OCI-LY1 (cell line): ENCODE data around the gene FA2H.

Experiments
- H2AFZ ChIP-seq: fragments of 200-600 bp; sonication (generic), shearing (Covaris generic); 2 replicates; pipeline ENCODE4 v1.6.0; 2014; ENCODE audit warnings: antibody characterized with exemption, mild to moderate bottlenecking, low read length
- H3F3A ChIP-seq: fragments of 200-600 bp; sonication (generic), shearing (Covaris generic); 2 replicates; pipeline ENCODE4 v1.6.0; 2014; ENCODE audit warnings: mild to moderate bottlenecking, antibody characterized with exemption, low read length, moderate library complexity; ENCODE audit not compliant: insufficient read depth
- H3K27ac ChIP-seq: fragments of 200-600 bp; sonication (generic); 2 replicates; pipeline ENCODE4 v1.5.1; 2014; ENCODE audit warnings: low read length, mixed run types, mild to moderate bottlenecking, low read depth; ENCODE audit not compliant: poor library complexity, severe bottlenecking
- H3K27me3 ChIP-seq: fragments of 200-600 bp; sonication (generic); 2 replicates; pipeline ENCODE4 v1.6.0; 2014; ENCODE audit warnings: antibody characterized with exemption, mild to moderate bottlenecking, low read length, moderate library complexity; ENCODE audit not compliant: insufficient read depth
- H3K36me3 ChIP-seq: fragments of 200-600 bp; sonication (generic); 2 replicates; pipeline ENCODE4 v1.6.1; 2014; ENCODE audit warnings: mild to moderate bottlenecking, antibody characterized with exemption, low read length, moderate library complexity, mixed read lengths; ENCODE audit not compliant: insufficient read depth
- H3K4me1 ChIP-seq: fragments of 200-600 bp; sonication (generic); 2 replicates; pipeline ENCODE4 v1.5.1; 2014; ENCODE audit warnings: mild to moderate bottlenecking, low read length, moderate library complexity; ENCODE audit not compliant: insufficient read depth, severe bottlenecking
- H3K4me2 ChIP-seq: fragments of 200-600 bp; sonication (generic), shearing (Covaris generic); 2 replicates; pipeline ENCODE4 v1.6.1; 2014; ENCODE audit warnings: low read length
- H3K4me3 ChIP-seq: fragments of 200-600 bp; sonication (generic); 2 replicates; pipeline ENCODE4 v1.5.1; 2014; ENCODE audit warnings: low read length, low read depth, mild to moderate bottlenecking, mixed read lengths; ENCODE audit not compliant: poor library complexity, severe bottlenecking
- H3K79me2 ChIP-seq: fragments of 200-600 bp; shearing (Covaris generic); 2 replicates; pipeline ENCODE4 v1.6.1; 2016; ENCODE audit warnings: mixed run types, low read length, mixed read lengths; ENCODE audit not compliant: insufficient read depth
- H3K9ac ChIP-seq: fragments of 200-600 bp; sonication (generic), shearing (Covaris generic); 2 replicates; pipeline ENCODE4 v1.6.1; 2014; ENCODE audit warnings: mild to moderate bottlenecking, low read length, mixed read lengths
- H3K9me2 ChIP-seq: fragments of 200-600 bp; sonication (generic), shearing (Covaris generic); 2 replicates; pipeline ENCODE4 v1.6.1; 2014; ENCODE audit warnings: low read depth, mild to moderate bottlenecking, low read length, mixed read lengths
- H3K9me3 ChIP-seq: fragments of 200-600 bp; shearing (Covaris generic); 2 replicates; pipeline ENCODE4 v1.6.1; 2014; ENCODE audit warnings: low read length, mixed read lengths
- H4K20me1 ChIP-seq: fragments of 200-600 bp; sonication (generic), shearing (Covaris generic); 2 replicates; pipeline ENCODE4 v1.6.0; 2016; ENCODE audit warnings: mild to moderate bottlenecking, low read length; ENCODE audit not compliant: insufficient read depth
- CTCF ChIP-seq: fragments of 200-600 bp; sonication (generic), shearing (Covaris generic); IDR thresholded peaks from 2 replicates; pipeline ENCODE4 v1.5.1; 2017; ENCODE audit warnings: mild to moderate bottlenecking, antibody characterized with exemption, low read length, moderate library complexity, mixed read lengths
- EZH2 ChIP-seq: fragments of 200-600 bp; sonication (generic), shearing (Covaris generic); IDR thresholded peaks from 2 replicates; pipeline ENCODE4 v1.8.0; 2017; ENCODE audit warnings: borderline replicate concordance, mixed run types, mild to moderate bottlenecking, antibody characterized with exemption, low read length, moderate library complexity, mixed read lengths

Gene FA2H

GRCh38 chr16:74717367-74717766 lies 57.3 kb downstream of the FA2H start:
- Histone ChIP-seq H3K4me1 (no peaks in the 10 kb centered on the region), H4K20me1 (no peaks in the 10 kb centered on the region), H3K9me3 (no peaks in the 10 kb centered on the region), H3F3A (no peaks in the 10 kb centered on the region), H3K4me3 (no peak overlapping the region), H3K36me3 (no peaks in the 10 kb centered on the region), H3K27me3 (no peaks in the 10 kb centered on the region; the same call in 1 of the 2 replicates), H2AFZ (no peak overlapping the region), H3K27ac (no peak overlapping the region), H3K4me2 (no peak overlapping the region), H3K79me2 (no peaks in the 10 kb centered on the region), H3K9me2 (no peaks in the 10 kb centered on the region), H3K9ac (no peak overlapping the region)
- TF ChIP-seq EZH2, result no peak
- TF ChIP-seq CTCF, result no peak

GRCh38 chr16:74716355-74716754 lies 58.3 kb downstream of the FA2H start:
- TF ChIP-seq CTCF (peak; percentile 9; the same call in 1 of the 2 replicates), EZH2 (no peak)
- no peak overlapping the region for H3K4me3 ChIP-seq
- no peak overlapping the region for H2AFZ ChIP-seq
- no peaks in the 10 kb centered on the region; the same call in 1 of the 2 replicates for H3K27me3 ChIP-seq
- no peak overlapping the region for H3K9ac ChIP-seq
- H3K36me3 ChIP-seq, result no peaks in the 10 kb centered on the region
- H3K9me2 ChIP-seq, result no peaks in the 10 kb centered on the region
- no peak overlapping the region for H3K4me2 ChIP-seq
- no peaks in the 10 kb centered on the region for H4K20me1 ChIP-seq
- H3K79me2 ChIP-seq, result no peaks in the 10 kb centered on the region
- H3K4me1 ChIP-seq, result no peaks in the 10 kb centered on the region
- H3F3A ChIP-seq, result no peaks in the 10 kb centered on the region
- H3K27ac ChIP-seq, result no peak overlapping the region
- H3K9me3 ChIP-seq, result no peaks in the 10 kb centered on the region

- no peaks in the 10 kb centered on the region for H3K9me3 ChIP-seq
- no peaks in the 10 kb centered on the region for H3K36me3 ChIP-seq
- no peak overlapping the region for H3K9ac ChIP-seq
- no peak overlapping the region for H3K27ac ChIP-seq
- no peaks in the 10 kb centered on the region for H3K4me1 ChIP-seq
- no peaks in the 10 kb centered on the region for H3F3A ChIP-seq
- H2AFZ ChIP-seq, result no peak overlapping the region
- no peaks in the 10 kb centered on the region for H4K20me1 ChIP-seq
- no peaks in the 10 kb centered on the region; the same call in 1 of the 2 replicates for H3K27me3 ChIP-seq
- H3K4me2 ChIP-seq, result no peak overlapping the region
- H3K4me3 ChIP-seq, result no peak overlapping the region
- H3K9me2 ChIP-seq, result no peaks in the 10 kb centered on the region
- H3K79me2 ChIP-seq, result no peaks in the 10 kb centered on the region
- no peak for TF ChIP-seq CTCF
- TF ChIP-seq EZH2, result no peak
Measured at GRCh38 chr16:74713876-74714275, 60.7 kb downstream of the FA2H start.
